Stimulated activated CD4-positive, alpha-beta T cell treated with anti-CD3 and anti-CD28 coated beads, Interleukin-12 subunit alpha, Interleukin-12 subunit beta, amount 100 ng/mL, for 48 hours (primary cell): ENCODE results near the gene SLC1A2.
A peak's percentile ranks its signal among the peaks of the same experiment; 100 is the strongest.

Source experiments
- DNase-seq, 3 donors: peaks; one replicate each; pipeline ENCODE4 v3.0.0-alpha.2; 2020; ENCODE audit warnings: low read depth in 2 of 3, low spot score in 1 of 3

SLC1A2 gene

DNA sequence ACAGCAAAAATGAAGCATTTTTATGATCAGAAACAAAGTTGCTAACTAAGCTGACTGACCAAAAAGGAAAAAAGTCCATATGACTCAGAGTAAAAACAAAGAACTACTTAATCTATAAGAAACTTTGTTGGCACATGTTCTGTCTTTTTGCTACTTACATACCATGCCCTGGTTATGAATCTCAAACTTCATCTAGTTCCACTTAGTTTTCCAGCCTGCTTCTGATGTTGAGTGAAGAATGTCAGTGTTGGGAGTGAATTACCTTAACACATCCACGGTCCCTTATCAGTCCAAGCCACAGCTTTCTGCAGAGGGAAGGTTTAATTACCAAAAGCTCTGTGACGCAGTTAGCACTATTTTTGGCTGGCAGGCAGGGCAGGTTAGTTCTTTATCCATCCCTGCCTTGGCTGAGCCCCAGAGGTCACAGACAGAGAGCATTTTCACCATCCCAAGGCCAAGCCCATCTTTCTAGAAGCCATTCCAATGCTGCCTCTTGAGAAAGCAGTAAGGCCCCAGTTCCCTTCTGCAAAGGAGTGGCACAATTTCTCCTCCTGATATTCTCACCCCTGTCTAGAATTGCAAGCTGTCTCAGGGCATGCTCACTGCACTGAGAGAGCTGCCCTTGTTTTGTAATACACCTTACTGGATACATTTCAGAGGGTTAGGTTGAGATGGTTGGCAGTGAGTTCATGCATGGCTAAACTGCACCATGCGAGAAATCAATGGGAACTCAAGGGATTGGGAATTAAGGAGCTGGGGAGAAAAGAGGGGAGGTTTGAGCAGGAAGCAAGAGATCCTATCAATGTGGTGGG, 67.1 kb downstream of the SLC1A2 start:
- DNase-seq: no peak

- no peak for DNase-seq
Measured at GRCh38 chr11:35349897-35350296, 69.5 kb downstream of the SLC1A2 start.

DNA sequence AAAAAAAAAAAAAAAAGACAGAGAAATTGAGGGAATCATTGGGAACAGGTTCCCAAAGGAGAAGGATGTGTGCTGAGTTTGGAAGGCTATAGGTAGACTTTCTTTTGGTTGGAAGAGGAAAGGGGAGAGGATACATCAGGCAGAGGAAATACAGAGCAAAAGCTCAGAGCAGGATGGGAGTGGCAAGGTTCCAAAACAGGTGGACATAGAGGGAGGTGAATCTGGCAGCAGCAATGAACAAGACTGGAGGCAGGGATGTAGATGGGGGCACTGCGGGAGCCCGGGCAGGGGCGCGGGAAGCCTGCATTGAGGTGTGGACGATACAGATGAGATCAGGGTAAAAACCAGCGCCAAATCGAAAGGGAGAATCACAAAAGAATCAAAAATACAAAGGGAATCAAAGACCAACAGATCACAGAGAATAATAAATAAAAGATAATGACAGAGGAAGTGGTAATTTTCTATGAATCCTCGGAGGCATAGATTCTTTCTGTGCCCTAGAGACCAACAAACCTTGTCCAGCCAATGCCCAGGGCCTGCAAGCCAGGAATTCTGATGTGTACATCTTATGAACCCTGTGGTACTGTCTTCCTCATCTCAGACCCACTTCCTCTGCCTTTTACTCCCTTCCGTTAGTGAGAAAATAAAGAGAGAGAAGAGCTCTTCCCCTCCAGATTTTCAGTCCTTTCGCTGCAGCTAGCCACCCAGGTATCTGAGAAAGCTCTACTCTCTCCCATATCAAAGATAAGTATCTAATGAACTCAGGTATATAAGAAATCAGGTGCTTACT, 70.3 kb downstream of the SLC1A2 start:
- no peak for DNase-seq

DNA sequence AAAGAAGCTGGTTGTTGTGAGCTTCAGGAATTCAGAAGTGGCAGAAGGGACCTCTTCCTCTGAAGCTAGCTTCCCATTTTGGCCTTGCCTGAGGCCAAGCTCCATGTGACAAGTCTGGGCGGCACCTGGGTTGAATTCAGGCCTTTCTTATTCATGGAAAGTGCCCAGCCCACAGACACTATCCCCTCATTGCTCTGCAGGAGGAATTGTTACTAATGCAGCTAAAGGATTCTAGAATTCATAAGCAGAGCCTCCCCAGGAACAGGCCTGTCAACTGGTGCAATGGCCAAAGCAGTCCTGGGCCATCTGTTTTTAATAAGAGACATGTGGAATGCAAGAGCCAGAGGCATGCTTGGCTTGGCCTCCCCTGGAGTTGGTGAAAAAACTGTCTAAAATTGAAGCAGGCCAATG, 71.4 kb downstream of the SLC1A2 start:
- DNase-seq: no peak

GRCh38 chr11:35347173-35347878, 72.0 kb downstream of the SLC1A2 start:
- DNase-seq: no peak

DNA sequence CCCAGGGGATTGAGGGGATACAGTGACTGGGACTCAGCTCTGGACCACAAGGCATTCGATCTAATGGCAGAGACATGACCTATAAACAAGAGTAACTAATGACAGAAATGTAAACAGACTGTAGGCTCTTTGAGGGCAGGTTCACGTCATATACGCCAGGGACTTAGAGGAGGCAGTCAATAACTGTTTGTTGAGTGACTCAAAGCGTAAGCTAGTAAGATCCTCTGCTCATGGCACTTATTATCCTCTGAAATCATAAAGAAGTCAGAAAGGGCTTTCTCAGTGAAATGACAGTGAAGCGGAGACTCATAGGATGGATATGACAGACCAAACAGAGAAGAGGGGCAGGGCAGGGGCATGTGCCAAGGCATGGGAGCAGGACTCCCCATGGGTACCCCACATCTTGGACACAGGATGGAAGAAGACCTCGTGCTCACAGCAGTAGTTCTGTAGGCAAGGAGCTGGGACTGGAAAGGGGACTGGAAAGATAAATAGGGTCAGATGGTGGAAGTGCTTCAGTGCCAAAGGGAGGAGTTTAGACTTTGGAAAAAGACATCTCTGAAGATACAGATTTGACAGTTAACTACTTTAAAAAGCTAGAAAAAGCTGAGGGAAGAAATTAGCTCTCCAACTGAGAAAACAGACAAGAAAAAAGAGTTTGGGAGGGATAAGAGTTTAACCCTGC, 72.7 kb downstream of the SLC1A2 start:
- no peak for DNase-seq

- no peak for DNase-seq
Measured at GRCh38 chr11:35344681-35345574, 74.4 kb downstream of the SLC1A2 start.

- DNase-seq: peak in 2 of 3 donors; percentile 34 to 56
Measured at GRCh38 chr11:35343033-35343598, 76.2 kb downstream of the SLC1A2 start.

- no peak for DNase-seq
Measured at GRCh38 chr11:35340715-35341114, 78.6 kb downstream of the SLC1A2 start.

DNA sequence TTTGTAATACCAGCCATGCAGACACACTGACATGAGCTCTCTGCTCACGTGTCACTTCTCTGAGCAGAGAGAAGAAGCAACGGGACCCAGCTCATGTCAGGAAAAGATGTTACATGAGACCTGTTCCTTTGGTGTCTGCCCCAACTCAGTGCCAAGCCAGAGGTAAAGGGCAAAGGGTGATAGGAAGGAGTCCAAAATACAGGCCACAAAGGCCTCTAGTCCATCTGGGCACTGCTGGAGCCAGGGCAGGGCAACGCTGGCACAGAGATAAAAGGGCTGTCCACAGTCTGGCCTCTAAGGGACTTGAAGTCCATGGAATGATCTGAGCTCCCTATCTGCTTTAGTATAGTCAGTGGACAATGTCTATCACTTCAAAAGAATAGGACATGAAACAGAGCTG, 79.3 kb downstream of the SLC1A2 start:
- no peak for DNase-seq

DNA sequence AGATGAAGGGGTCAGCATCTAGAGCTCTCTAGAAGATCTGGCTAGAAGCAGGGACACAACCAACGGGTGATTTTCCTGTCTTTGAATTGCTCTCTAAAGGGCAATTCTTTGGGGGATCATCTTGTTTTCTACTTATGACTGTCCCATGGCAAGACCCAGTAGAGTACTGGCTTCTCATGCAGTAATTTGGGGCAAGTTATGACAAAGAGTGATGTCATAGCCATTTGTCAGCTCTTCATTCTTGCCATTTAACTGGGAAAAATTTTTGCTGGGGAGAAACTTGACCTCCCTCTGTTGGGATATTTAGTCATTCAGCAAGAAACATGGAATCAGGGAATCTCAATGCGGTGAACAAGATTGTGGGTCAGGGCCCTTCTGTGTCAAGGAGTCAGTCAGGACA, 80.4 kb downstream of the SLC1A2 start:
- DNase-seq: no peak

DNA sequence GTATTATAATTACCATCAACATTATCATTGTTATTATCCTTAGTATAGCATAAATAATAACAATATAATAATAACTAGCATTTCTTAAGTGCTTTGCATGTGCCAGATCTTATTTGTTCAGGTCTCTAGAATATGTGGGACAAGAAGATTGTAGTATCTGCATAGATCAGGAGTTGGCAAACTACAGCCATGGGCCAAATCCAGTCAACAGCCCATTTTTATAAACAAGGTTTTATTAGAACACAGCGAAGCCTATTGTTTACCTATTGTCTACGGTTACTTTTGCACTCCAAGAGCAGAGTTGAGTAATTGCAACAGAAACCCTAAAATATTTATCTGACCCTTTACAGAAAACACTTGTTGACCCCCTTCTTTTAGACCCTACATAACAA, 81.4 kb downstream of the SLC1A2 start:
- no peak for DNase-seq

- DNase-seq: peak in 2 of 3 donors; percentile 14 to 40
Measured at GRCh38 chr11:35337136-35337913, 82.0 kb downstream of the SLC1A2 start.

DNA sequence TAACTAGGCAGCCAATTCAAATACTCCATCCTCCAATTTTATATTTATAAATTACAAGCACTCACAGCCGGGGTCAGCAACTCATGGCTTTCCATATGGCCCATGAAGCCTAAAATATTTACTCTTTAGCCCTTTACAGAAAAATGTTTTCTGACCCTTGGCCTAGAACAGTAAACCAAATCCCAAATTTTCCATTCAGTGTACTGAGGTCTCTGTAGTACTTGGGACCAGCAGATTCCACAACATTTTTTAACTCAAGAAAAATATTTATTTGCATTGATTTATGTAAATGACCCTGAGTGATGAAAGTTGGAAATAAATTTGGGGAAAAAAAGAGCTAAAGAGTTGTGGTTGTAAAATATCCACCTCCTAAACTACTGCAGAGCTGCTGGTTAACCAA, 82.6 kb downstream of the SLC1A2 start:
- DNase-seq: no peak

- no peak for DNase-seq
Measured at GRCh38 chr11:35335226-35335625, 84.1 kb downstream of the SLC1A2 start.

GRCh38 chr11:35334385-35335090, 84.8 kb downstream of the SLC1A2 start:
- DNase-seq: no peak

- DNase-seq: no peak
Measured at GRCh38 chr11:35332524-35332923, 86.8 kb downstream of the SLC1A2 start.

DNA sequence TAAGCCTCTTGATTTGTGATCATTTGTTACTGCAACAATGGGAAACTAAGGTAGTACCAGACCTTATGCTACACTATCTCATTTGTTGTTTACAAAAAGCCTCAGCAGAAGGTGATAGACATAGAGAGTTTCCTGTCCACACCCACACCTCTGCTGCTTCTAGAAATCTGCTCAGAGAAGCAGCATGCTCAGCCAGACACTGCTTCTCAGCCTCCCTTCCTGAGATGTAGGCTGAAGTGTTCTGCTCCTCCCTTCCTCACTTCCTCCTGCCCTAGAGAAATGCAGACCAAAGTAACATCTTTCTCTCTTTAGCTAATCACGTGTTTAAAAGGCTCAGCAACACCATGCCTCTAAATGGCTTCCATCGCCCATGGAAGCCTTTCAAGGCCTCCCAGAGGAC, 88.4 kb downstream of the SLC1A2 start:
- DNase-seq: no peak
